GM12875 (cell line): Measurements from ENCODE around the gene CLTA.

Experiments
- H3K4me3 ChIP-seq: one replicate; pipeline ENCODE4 v1.5.1; 2011; ENCODE audit warnings: low read depth, low read length, control low read depth
- TF ChIP-seq, protein P1 (sequence below): IDR thresholded peaks from 2 replicates; pipeline ENCODE4 v1.5.1; 2011; ENCODE audit warnings: low read depth, mild to moderate bottlenecking, control low read depth, inconsistent platforms, low read length, moderate library complexity, borderline replicate concordance; ENCODE audit not compliant: insufficient read depth

The CLTA gene

DNA sequence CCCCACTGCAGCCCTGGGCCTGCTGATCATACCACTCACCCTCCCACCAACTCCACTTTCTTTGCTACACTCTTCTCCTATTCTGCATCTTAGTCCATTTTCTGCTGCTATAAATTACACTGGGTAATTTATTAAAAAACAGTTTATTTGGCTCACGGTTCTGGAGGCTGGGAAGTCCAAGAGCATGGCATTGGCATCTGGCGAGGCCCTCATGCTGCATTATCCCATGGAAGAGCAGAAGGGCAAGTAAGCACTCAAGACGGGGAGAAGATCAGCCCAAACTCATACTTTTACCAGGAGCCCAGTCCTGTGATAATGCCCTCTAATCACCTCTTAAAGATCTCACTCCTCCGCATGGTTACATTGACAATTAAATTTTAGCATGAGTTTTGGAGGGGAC is 44.8 kb upstream of the CLTA start:
- H3K4me3 ChIP-seq: no peak overlapping the region
- TF ChIP-seq, protein P1, sequence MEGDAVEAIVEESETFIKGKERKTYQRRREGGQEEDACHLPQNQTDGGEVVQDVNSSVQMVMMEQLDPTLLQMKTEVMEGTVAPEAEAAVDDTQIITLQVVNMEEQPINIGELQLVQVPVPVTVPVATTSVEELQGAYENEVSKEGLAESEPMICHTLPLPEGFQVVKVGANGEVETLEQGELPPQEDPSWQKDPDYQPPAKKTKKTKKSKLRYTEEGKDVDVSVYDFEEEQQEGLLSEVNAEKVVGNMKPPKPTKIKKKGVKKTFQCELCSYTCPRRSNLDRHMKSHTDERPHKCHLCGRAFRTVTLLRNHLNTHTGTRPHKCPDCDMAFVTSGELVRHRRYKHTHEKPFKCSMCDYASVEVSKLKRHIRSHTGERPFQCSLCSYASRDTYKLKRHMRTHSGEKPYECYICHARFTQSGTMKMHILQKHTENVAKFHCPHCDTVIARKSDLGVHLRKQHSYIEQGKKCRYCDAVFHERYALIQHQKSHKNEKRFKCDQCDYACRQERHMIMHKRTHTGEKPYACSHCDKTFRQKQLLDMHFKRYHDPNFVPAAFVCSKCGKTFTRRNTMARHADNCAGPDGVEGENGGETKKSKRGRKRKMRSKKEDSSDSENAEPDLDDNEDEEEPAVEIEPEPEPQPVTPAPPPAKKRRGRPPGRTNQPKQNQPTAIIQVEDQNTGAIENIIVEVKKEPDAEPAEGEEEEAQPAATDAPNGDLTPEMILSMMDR: no peak

DNA sequence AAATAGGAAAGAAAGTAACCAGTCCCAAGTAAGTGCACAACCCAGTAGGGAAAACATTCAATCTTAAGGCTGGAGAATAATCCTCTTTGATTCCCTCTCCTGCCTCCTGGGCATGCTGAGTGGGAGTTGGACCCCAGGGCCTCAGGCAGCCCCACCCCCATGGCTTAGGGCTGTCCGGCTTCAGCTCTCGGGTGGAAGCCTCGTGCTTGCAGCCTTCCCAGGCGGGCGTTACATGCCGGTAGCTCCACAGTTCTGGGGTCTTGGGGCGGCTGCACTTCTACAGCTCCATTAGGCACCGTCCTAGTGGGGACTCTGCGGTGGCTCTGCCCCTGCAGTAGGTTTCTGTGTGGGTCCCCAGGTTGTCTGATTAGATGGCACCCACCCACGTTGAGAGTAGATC is 44.1 kb upstream of the CLTA start:
- TF ChIP-seq, protein P1: no peak
- H3K4me3 ChIP-seq: no peak overlapping the region

DNA sequence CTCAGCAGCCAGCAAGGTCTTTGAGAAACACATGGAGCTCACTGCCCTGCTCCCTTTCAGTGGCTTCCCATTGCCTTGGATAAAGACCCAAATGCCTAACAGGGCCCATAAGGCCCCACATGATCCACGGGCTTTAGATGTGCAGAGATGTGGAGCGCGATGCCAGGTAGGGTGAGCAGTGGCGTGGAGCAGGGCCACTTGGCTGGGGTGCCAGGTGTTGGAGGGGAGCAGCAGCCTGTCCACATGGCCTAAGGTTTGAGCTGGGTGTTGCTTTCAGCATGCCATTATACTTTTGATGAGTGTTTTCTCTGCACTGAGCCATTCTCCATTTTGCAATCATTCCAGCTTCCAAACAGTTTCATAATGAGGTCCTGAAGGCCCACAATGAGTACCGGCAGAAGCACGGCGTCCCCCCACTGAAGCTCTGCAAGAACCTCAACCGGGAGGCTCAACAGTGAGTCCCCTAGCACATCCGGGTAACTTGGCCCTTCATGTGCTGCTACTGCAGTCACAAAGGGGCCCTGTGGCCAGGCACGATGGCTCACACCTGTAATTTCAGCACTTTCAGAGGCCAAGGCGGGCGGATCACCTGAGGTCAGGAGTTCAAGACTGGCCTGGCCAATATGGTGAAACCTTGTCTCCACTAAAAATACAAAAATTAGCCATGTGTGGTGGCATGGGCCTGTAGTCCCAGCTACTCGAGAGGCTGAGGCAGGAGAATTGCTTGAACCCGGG is 43.1 kb upstream of the CLTA start:
- TF ChIP-seq, protein P1: no peak

DNA sequence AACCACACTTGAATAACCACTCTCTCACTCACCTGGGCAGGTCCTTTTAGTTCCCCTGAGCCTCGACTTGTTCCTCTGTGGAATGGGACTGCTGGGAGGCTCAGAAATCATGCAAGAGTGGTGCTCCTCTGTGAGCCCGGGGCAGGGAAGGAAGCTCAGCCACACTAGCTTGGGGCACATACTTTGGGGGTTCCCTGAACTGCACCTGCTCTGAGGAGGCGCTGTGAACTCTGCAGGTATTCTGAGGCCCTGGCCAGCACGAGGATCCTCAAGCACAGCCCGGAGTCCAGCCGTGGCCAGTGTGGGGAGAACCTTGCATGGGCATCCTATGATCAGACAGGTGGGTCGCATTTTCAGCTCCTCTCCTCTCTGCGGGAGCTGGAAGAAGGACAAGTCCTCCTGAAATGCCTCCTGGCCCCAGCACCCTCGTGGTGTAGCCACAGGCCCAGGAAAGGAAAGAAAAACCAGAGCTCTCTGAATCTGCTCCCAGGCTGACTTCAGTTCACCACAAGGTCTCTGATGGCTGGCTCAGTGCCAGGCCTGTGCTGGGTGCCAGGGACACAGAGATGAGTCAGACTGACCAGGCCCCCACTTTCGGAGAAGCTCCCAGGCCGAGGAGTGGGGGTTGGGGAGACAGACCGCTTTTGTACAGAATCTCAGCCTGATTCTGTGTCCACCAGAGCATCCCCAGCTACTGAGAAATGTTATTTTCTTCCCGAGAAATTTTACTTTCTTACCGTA is 42.2 kb upstream of the CLTA start:
- no peak overlapping the region for H3K4me3 ChIP-seq
- TF ChIP-seq, protein P1: no peak

More for the DNA sequence above, 43.1 kb upstream of the CLTA start:
- H3K4me3 ChIP-seq: no peak overlapping the region

DNA sequence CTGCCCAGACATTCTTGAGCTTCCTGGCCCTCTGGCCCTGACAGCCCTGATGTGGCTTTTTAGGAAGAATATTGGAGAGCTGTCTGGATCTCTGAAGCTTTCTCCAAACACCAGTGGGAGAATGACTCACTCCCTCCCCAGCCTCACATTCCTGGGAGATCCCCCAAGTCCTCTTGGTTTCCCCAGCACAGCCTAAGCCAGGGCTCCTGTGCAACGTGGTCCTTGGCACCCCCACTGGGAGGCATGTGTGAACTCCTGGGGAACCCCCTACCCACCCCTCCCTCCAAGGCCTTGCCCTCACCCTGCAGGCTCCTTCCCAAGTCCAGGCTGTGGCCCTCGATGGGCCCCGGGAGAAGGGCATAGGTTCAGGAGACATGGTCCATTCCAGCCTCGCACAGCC is 41.5 kb upstream of the CLTA start:
- H3K4me3 ChIP-seq: no peak overlapping the region
- TF ChIP-seq, protein P1: no peak

DNA sequence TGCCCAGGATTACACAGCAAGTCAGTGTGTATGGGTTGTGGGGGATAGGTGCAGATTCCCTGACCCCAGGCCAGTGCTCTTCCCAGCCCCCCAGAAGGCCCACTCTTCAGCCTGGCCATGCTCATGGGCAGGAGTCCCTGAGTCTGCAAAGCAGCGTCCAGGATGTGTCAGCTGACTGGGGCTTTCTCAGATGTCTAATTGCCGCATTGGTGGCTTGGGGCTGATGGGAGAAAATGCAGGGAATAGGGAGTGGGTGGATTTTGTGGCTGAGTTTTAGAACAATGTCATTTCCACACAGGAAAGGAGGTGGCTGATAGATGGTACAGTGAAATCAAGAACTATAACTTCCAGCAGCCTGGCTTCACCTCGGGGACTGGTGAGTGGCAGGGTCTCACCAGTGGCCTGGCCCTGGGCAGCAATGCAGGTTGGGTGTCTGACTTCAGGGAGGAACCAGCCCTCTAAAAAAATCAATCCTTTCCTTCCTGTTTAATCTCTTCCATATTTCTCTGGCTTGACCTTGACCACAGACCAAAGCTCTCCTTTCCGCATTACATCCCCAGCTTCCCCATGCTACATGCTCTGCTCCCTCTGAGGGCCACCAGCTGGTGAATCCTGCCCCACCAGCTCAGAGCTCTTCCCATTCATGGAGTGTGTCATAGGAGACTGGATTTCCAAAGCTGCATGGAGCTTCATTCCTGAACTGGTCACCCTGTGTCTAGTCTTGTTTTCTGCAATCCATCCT is 40.0 kb upstream of the CLTA start:
- TF ChIP-seq, protein P1: no peak
- no peak overlapping the region for H3K4me3 ChIP-seq
